Retinal pigment epithelial cell (primary cell): Measurements from ENCODE around the gene KRTAP5-1.
"Not testable (repeated sequence)": the region's sequence is repeated elsewhere in the genome, so short reads cannot be mapped to it uniquely, and the experiment has no call there.

ENCODE experiments used
- DNase-seq: peaks from one replicate; pipeline ENCODE4 v3.0.0-alpha.2; 2010; ENCODE audit warnings: low read depth
- H3K4me3 ChIP-seq: 2 replicates; pipeline ENCODE4 v1.5.1; 2011; ENCODE audit warnings: mild to moderate bottlenecking, low read length, control low read depth, moderate library complexity
- CTCF ChIP-seq: conservative IDR thresholded peaks from 2 replicates; pipeline ENCODE4 v1.5.1; 2011; ENCODE audit warnings: low read depth, low read length, control low read depth, inconsistent platforms

The KRTAP5-1 gene

GRCh38 chr11:1586699-1587098 is 1.6 kb upstream of the KRTAP5-1 start:
- H3K4me3 ChIP-seq = no peak overlapping the region
- no peak for TF ChIP-seq CTCF
- DNase-seq = no peak

- H3K4me3 ChIP-seq, DNase-seq: not testable (repeated sequence)
Measured at GRCh38 chr11:1582909-1583308, 2.2 kb downstream of the KRTAP5-1 start.

GRCh38 chr11:1581976-1582375 is 3.1 kb downstream of the KRTAP5-1 start:
- no peak for TF ChIP-seq CTCF
- H3K4me3 ChIP-seq = no peak overlapping the region
- no peak for DNase-seq

- no peak overlapping the region for H3K4me3 ChIP-seq
- no peak for TF ChIP-seq CTCF
- no peak for DNase-seq
Measured at GRCh38 chr11:1576825-1577224, 8.3 kb downstream of the KRTAP5-1 start.

GRCh38 chr11:1575756-1576155 is 9.3 kb downstream of the KRTAP5-1 start:
- H3K4me3 ChIP-seq, DNase-seq: not testable (repeated sequence)

GRCh38 chr11:1574933-1575242 is 10.2 kb downstream of the KRTAP5-1 start:
- no peak for DNase-seq
- no peak overlapping the region for H3K4me3 ChIP-seq
- TF ChIP-seq CTCF = no peak

- peak; percentile 66 for TF ChIP-seq CTCF
- DNase-seq = no peak
- peak overlapping the region; percentile 36 for H3K4me3 ChIP-seq
Measured at GRCh38 chr11:1574238-1574932, 10.7 kb downstream of the KRTAP5-1 start.

GRCh38 chr11:1573903-1574237 is 11.2 kb downstream of the KRTAP5-1 start:
- TF ChIP-seq CTCF = no peak
- H3K4me3 ChIP-seq = peak overlapping the region; percentile 36
- no peak for DNase-seq
